Activated gamma-delta T cell (primary cell): Measurements from ENCODE around the gene ZNF652.
"Not testable (repeated sequence)": the region's sequence is repeated elsewhere in the genome, so short reads cannot be mapped to it uniquely, and the experiment has no call there.

Experiments used
- DNase-seq: peaks from one replicate; lab custom pipeline; 2025; lab: John Stamatoyannopoulos, UW

ZNF652 gene

DNA sequence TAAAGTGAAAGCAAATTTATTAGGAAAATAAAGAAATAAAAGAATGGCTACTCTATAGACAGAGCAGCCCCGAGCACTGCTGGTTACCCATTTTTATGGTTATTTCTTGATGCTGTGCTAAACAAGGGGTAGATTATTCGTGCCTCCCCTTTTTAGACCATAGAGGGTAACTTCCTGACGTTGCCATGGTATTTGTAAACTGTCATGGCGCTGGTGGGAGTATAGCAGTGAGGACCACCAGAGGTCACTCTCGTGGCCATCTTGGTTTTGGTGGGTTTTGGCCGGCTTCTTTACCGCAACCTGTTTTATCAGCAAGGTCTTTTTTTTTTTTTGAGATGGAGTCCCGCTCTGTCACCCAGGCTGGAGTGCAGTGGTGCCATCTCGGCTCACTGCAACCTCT is 100.5 kb downstream of the ZNF652 start:
- not testable (repeated sequence) for DNase-seq

- DNase-seq, result no peak
Observed at GRCh38 chr17:49260817-49261291, 101.2 kb downstream of the ZNF652 start.

DNA sequence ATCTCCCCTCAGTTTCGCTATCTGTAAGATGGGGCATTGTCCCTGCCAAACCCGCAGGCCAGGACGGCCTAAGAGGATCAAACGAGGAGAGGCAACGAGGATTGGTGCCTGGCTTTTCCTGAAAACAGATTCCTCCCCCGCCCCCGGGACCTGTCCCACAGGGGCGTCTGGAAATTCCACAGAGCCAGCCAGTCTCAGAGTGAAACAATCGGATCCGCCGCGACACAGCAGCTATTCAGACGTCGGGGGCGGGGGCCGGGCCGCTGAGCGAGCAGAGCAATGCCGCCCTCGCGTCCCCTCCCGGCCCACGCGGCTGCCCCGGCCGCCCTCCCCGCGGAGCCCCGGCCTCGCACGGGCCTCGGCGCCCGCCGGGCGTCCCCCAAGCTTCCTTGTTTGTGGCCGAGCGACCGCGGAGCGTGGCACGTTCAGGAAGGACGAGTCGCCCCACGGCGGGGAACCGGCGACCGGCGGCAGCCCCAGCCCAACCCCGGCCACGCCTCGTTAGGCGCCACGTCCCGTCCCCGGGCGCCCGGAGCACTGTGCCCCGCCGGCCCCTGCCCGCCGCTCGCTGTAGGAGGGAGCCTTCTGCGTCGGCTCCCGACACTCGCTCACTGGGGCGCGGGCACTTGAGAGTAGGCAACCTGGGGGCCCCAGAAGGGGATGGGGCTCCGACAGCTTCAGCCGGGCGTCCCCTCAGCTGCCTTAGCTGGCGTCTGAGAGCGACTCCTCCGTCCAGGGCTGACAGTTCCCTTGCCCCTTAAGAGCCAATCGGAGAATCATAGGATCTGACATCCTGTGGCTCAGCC is 101.8 kb downstream of the ZNF652 start:
- peak; percentile 60 for DNase-seq

DNA sequence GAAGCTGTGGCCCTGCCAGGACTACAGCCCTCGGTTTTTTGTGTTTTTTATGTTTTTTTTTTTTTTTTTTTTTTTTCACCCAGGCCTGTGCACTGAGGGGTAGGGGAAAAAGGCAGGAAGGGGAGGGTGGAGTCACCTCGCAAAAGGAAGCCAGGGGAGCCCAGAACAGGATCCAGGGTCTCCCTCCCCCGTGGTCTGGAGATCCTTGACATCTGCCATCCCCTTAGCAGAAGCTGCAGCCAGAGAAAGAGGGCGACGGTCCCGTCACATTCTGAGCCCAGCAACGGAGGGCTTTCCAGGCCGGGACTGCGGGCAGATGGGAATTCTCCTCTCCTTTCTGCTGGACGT is 102.4 kb downstream of the ZNF652 start:
- no peak for DNase-seq

- DNase-seq, result no peak
Observed at GRCh38 chr17:49258394-49258793, 103.7 kb downstream of the ZNF652 start.

DNA sequence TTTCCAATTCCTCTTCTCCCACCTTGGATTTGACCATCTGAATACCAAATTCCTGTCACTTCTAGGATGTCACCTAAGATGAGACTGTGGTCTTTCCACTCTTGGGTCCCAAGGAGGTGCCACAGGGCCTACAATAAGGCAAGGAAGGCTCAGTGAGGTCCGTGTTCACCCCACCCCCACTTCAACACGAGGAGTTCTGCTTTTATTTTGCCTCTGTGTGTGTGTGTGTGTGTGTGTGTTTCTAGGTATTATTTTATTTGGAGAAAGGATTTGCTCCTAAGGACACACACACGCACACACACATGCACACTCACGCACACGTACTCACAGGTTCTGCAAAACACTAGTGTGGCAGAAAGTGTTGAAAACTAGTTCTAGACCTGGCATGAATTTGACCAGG is 106.9 kb downstream of the ZNF652 start:
- no peak for DNase-seq

GRCh38 chr17:49254066-49254465 is 108.0 kb downstream of the ZNF652 start:
- no peak for DNase-seq

GRCh38 chr17:49252148-49252695 is 109.8 kb downstream of the ZNF652 start:
- no peak for DNase-seq

- no peak for DNase-seq
Observed at GRCh38 chr17:49249890-49250522, 112.0 kb downstream of the ZNF652 start.

GRCh38 chr17:49249292-49249794 is 112.7 kb downstream of the ZNF652 start:
- DNase-seq, result no peak

DNA sequence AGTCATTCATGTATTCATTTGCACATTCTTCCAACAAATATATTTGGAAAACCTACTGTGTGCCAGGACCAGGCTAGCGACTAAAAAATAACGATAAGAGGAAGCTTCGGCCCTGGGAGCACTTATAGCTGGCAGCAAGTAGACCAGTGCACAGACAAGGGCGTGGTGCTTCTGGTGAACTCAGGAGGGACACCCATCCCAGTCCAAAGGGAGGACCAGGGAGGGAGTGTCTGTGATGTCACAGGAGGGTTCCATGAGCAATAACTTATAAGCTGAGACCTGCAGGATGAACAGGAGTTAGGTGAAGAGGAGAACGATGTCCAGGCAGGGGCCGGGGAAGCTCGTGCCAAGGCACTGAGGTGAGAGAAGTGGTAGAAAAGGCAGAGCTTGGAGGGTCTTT is 114.1 kb downstream of the ZNF652 start:
- DNase-seq, result no peak

DNA sequence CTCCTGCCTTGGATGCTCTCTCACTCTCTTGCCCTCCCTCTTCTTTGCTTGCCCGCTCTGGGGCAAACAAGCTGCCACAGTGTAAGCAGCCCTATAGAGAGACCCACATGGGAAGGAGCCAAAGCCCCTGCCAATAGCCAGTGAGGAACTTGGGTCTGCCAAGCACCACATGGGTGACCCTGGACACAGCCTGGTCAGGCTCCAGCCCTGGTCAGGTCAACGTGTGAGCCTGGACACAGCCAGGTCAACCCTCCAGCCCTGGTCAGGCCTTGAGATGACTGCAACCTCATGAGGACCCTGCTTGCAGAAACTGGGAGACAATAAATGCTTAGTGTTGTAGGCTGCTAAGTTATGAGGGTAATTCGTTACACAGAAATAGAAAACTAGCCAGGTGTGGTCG is 117.2 kb downstream of the ZNF652 start:
- DNase-seq, result no peak
